ENCODE results near the gene KLK6. TPM values are rescaled to one million over a fixed set of nuclear protein-coding genes. Genes with fewer than 3 reads are reported as not detected.
A peak's percentile ranks its signal among the peaks of the same experiment; 100 is the strongest.

The KLK6 gene
- total and polyA plus RNA-seq, 2 of the 13 experiments (the other 11 are each of a cell fraction or from before 2014, with no cell fraction given): 0.15 to 1.8 TPM

- no peak for ATAC-seq
- H2AFZ ChIP-seq (ENCODE audit: low read length): no peak overlapping the region
- no peaks in the 10 kb centered on the region for H3K36me3 ChIP-seq (replicated peaks in 1 of 2; ENCODE audit: control insufficient read depth in 1 of 2, insufficient read depth in 2 of 2, low read length in 2 of 2)
- H3K9ac ChIP-seq (ENCODE audit: insufficient read depth, low read depth, low read length): no peak overlapping the region
- H3K4me3 ChIP-seq (replicated peaks in 1 of 3; ENCODE audit: insufficient read depth in 1 of 3, low read depth in 2 of 3, low read length in 3 of 3): no peak overlapping the region
- WGBS (ENCODE audit: low lambda C conversion rate): 0% methylated on average over 1 of the region's 8 CpGs
- no peaks in the 10 kb centered on the region for H3K79me2 ChIP-seq (ENCODE audit: insufficient read depth, low read length)
- FAIRE-seq: no peak
- no peaks in the 10 kb centered on the region for H3K4me1 ChIP-seq (ENCODE audit: insufficient read depth, low read length)
- no peak for DNase-seq (ENCODE audit: low spot score)
- TF ChIP-seq ATF7 (IDR thresholded peaks at IDR 0.05) (peak; percentile 81), ATF7 (CRISPR knock-in tag; IDR thresholded peaks at IDR 0.05) (no peak), MBNL3 (CRISPR knock-in tag; conservative IDR thresholded peaks at IDR 0.05) (no peak)
- no peaks in the 10 kb centered on the region for H4K20me1 ChIP-seq (ENCODE audit: insufficient read depth, low read length)
- CTCF ChIA-PET (ENCODE audit: low intra/inter-chr PET ratio, low total read pairs): no interaction called here
- H3K27ac ChIP-seq (ENCODE audit: extremely low read length, insufficient read depth, low read length): no peak overlapping the region
- BruUV-seq (replicated peaks): no TSS peak
- no peak overlapping the region for H3K4me2 ChIP-seq (ENCODE audit: low read depth, low read length)
- H3K27me3 ChIP-seq (ENCODE audit: control insufficient read depth in 1 of 2, insufficient read depth in 2 of 2, low read length in 2 of 2): peaks cover 1 to 7% of the 10 kb centered on the region in 2 experiments; a peak in 2 of 5 replicates
- intact Hi-C loops (cut with micrococcal nuclease; ENCODE audit: unreplicated experiment) (no loop called here), in situ Hi-C loops (cut with HindIII; ENCODE audit: extremely low pct_ligation_motif_present, low pct_unique_long_range_greater_than_20kb) (no loop called here)
- no peaks in the 10 kb centered on the region for H3K9me3 ChIP-seq (ENCODE audit: low read length)
- POLR2A ChIA-PET: no interaction called here
Observed at GRCh38 chr19:51006406-51006805, 37.0 kb upstream of the KLK6 start.

GRCh38 chr19:51005248-51005647 lies 35.9 kb upstream of the KLK6 start:
- WGBS (ENCODE audit: low lambda C conversion rate): 22% methylated on average over 1 of the region's 1 CpG
- ChIA-PET POLR2A (no interaction called here), CTCF (ENCODE audit: low intra/inter-chr PET ratio, low total read pairs) (no interaction called here)
- TF ChIP-seq ZNF558 (CRISPR knock-in tag; IDR thresholded peaks at IDR 0.05; ENCODE audit: borderline replicate concordance): no peak
- TF ChIP-seq ZNF414 (CRISPR knock-in tag; IDR thresholded peaks at IDR 0.05): no peak
- TF ChIP-seq ZSCAN21 (CRISPR knock-in tag; IDR thresholded peaks at IDR 0.05; ENCODE audit: borderline replicate concordance): no peak
- no peak for TF ChIP-seq GTF2F1 (IDR thresholded peaks at IDR 0.05; ENCODE audit: low read length)
- Histone ChIP-seq H3K9ac (ENCODE audit: insufficient read depth, low read depth, low read length) (no peak overlapping the region), H4K20me1 (ENCODE audit: insufficient read depth, low read length) (no peaks in the 10 kb centered on the region), H2AFZ (ENCODE audit: low read length) (no peak overlapping the region), H3K79me2 (ENCODE audit: insufficient read depth, low read length) (no peaks in the 10 kb centered on the region), H3K4me3 (replicated peaks in 1 of 3; ENCODE audit: insufficient read depth in 1 of 3, low read depth in 2 of 3, low read length in 3 of 3) (no peak overlapping the region), H3K4me1 (ENCODE audit: insufficient read depth, low read length) (no peaks in the 10 kb centered on the region), H3K36me3 (replicated peaks in 1 of 2; ENCODE audit: control insufficient read depth in 1 of 2, insufficient read depth in 2 of 2, low read length in 2 of 2) (no peaks in the 10 kb centered on the region), H3K27ac (ENCODE audit: extremely low read length, insufficient read depth, low read length) (no peak overlapping the region), H3K27me3 (ENCODE audit: control insufficient read depth in 1 of 2, insufficient read depth in 2 of 2, low read length in 2 of 2) (peaks cover 3 to 10% of the 10 kb centered on the region in 2 experiments; a peak in 3 of 5 replicates), H3K9me3 (ENCODE audit: low read length) (no peaks in the 10 kb centered on the region), H3K4me2 (ENCODE audit: low read depth, low read length) (no peak overlapping the region)
- in situ Hi-C loops (cut with HindIII; ENCODE audit: extremely low pct_ligation_motif_present, low pct_unique_long_range_greater_than_20kb): no loop called here
- no TSS peak for BruUV-seq (replicated peaks)
- no peak for FAIRE-seq
- intact Hi-C loops (cut with micrococcal nuclease; ENCODE audit: unreplicated experiment): no loop called here
- ATAC-seq: no peak
- no peak for DNase-seq (ENCODE audit: low spot score)

Measured in HepG2 (cell line).